ENCODE data around the gene PPM1N.

Gene PPM1N

GRCh38 chr19:45471111-45471930, 26.9 kb upstream of the PPM1N start:
- no peak for DNase-seq

GRCh38 chr19:45471931-45472562, 26.2 kb upstream of the PPM1N start:
- no peak for DNase-seq

- peak in 1 of 2 experiments; percentile 15 for DNase-seq
Measured at GRCh38 chr19:45472563-45473366, 25.5 kb upstream of the PPM1N start.

- no peak for DNase-seq
Measured at GRCh38 chr19:45473367-45473681, 24.9 kb upstream of the PPM1N start.

- DNase-seq = no peak
Measured at GRCh38 chr19:45473682-45474605, 24.3 kb upstream of the PPM1N start.

GRCh38 chr19:45474606-45475521, 23.4 kb upstream of the PPM1N start:
- no peak for DNase-seq

GRCh38 chr19:45475537-45476291, 22.5 kb upstream of the PPM1N start:
- DNase-seq = no peak

- DNase-seq = no peak
Measured at GRCh38 chr19:45476304-45476703, 21.9 kb upstream of the PPM1N start.

- DNase-seq = no peak
Measured at GRCh38 chr19:45477186-45477585, 21.1 kb upstream of the PPM1N start.

- DNase-seq = no peak
Measured at GRCh38 chr19:45477713-45478453, 20.4 kb upstream of the PPM1N start.

- peak; percentile 92 to 93 for DNase-seq
Measured at GRCh38 chr19:45478454-45479238, 19.6 kb upstream of the PPM1N start.

- DNase-seq = no peak
Measured at GRCh38 chr19:45483033-45483432, 15.2 kb upstream of the PPM1N start.

- no peak for DNase-seq
Measured at GRCh38 chr19:45484273-45484945, 13.8 kb upstream of the PPM1N start.

- DNase-seq = peak; percentile 93 to 98
Measured at GRCh38 chr19:45485305-45486077, 12.8 kb upstream of the PPM1N start.

- DNase-seq = no peak
Measured at GRCh38 chr19:45488708-45489107, 9.5 kb upstream of the PPM1N start.

- no peak for DNase-seq
Measured at GRCh38 chr19:45489216-45489855, 8.9 kb upstream of the PPM1N start.

- DNase-seq = no peak
Measured at GRCh38 chr19:45492137-45492626, 6.1 kb upstream of the PPM1N start.

All from NCI-H526 (cell line).